Measurements from ENCODE around the gene CYP1B1. TPM values are rescaled to one million over a fixed set of nuclear protein-coding genes. Genes with fewer than 3 reads are reported as not detected.

CYP1B1 gene
- total RNA-seq, 4 donors from 2014 or later, result 10.7 to 19.6 (median 12.8) TPM

- no peak for TF ChIP-seq POLR2A (IDR thresholded peaks at IDR 0.05)
- no peak for TF ChIP-seq POLR2AphosphoS5 (IDR thresholded peaks at IDR 0.05)
- TF ChIP-seq CTCF (IDR thresholded peaks at IDR 0.05), result no peak
- no peak for TF ChIP-seq EP300 (IDR thresholded peaks at IDR 0.05)
- WGBS, result 97% methylated on average over 3 of the region's 3 CpGs
- H3K36me3 ChIP-seq, result no peaks in the 10 kb centered on the region
- H3K4me3 ChIP-seq, result no peak overlapping the region
- H3K27ac ChIP-seq, result no peak overlapping the region
- H3K27me3 ChIP-seq, result peaks cover 6% of the 10 kb centered on the region
- H3K9me3 ChIP-seq, result no peaks in the 10 kb centered on the region
- peaks cover 23% of the 10 kb centered on the region for H3K4me1 ChIP-seq
- DNase-seq (ENCODE audit: low spot score in 2 of 2), result no peak
These were observed 4.4 kb upstream of the CYP1B1 start for GRCh38 chr2:38080346-38080745.

- Histone ChIP-seq H3K4me1 (peaks cover 33% of the 10 kb centered on the region), H3K27ac (no peak overlapping the region), H3K27me3 (peaks cover 16% of the 10 kb centered on the region), H3K4me3 (no peak overlapping the region), H3K9me3 (no peaks in the 10 kb centered on the region), H3K36me3 (no peaks in the 10 kb centered on the region)
- no peak for TF ChIP-seq POLR2AphosphoS5 (IDR thresholded peaks at IDR 0.05)
- TF ChIP-seq EP300 (IDR thresholded peaks at IDR 0.05), result no peak
- no peak for TF ChIP-seq CTCF (IDR thresholded peaks at IDR 0.05)
- no peak for TF ChIP-seq POLR2A (IDR thresholded peaks at IDR 0.05)
- 83% methylated on average over 11 of the region's 11 CpGs for WGBS
- no peak for DNase-seq (ENCODE audit: low spot score in 2 of 2)
These were observed 3.4 kb upstream of the CYP1B1 start for GRCh38 chr2:38079116-38080052.

GRCh38 chr2:38077431-38077769 lies 1.4 kb upstream of the CYP1B1 start:
- H3K36me3 ChIP-seq, result no peaks in the 10 kb centered on the region
- H3K27me3 ChIP-seq, result peaks cover 20% of the 10 kb centered on the region
- H3K9me3 ChIP-seq, result no peaks in the 10 kb centered on the region
- TF ChIP-seq POLR2A (IDR thresholded peaks at IDR 0.05) (no peak), EP300 (IDR thresholded peaks at IDR 0.05) (no peak), CTCF (IDR thresholded peaks at IDR 0.05) (no peak), POLR2AphosphoS5 (IDR thresholded peaks at IDR 0.05) (no peak)
- WGBS, result 22% methylated on average over 12 of the region's 12 CpGs
- H3K4me3 ChIP-seq, result peak overlapping the region; percentile 76
- DNase-seq (ENCODE audit: low spot score in 2 of 2), result no peak
- peak overlapping the region; percentile 93 for H3K27ac ChIP-seq
- peaks cover 41% of the 10 kb centered on the region for H3K4me1 ChIP-seq

- Histone ChIP-seq H3K4me3 (peak overlapping the region; percentile 76), H3K9me3 (no peaks in the 10 kb centered on the region), H3K27me3 (peaks cover 20% of the 10 kb centered on the region), H3K27ac (peak overlapping the region; percentile 93), H3K36me3 (no peaks in the 10 kb centered on the region), H3K4me1 (peaks cover 41% of the 10 kb centered on the region)
- TF ChIP-seq POLR2AphosphoS5 (IDR thresholded peaks at IDR 0.05) (peak in 1 of 3 donors; percentile 12), CTCF (IDR thresholded peaks at IDR 0.05) (peak in 1 of 2 donors; percentile 35), POLR2A (IDR thresholded peaks at IDR 0.05) (peak in 1 of 2 donors; percentile 47), EP300 (IDR thresholded peaks at IDR 0.05) (no peak)
- peak; percentile 89 for DNase-seq (ENCODE audit: low spot score in 2 of 2)
- WGBS, result under 1% methylated on average over 35 of the region's 76 CpGs
These were observed 919 bp upstream of the CYP1B1 start for GRCh38 chr2:38076710-38077430.

Data from suprapubic skin (tissue), 4 donors.